K562 (cell line): Measurements from ENCODE around the gene CEP89. TPM values are rescaled to one million over a fixed set of nuclear protein-coding genes. Genes with fewer than 3 reads are reported as not detected.
A peak's percentile ranks its signal among the peaks of the same experiment; 100 is the strongest.
"Not testable (repeated sequence)": the region's sequence is repeated elsewhere in the genome, so short reads cannot be mapped to it uniquely, and the experiment has no call there.

Experiments
- ATAC-seq: fragments of 200-7000 bp; cut with Tn5 transposase; 3 replicates; pipeline ENCODE4 v1.9.1; 2020; ENCODE audit warnings: moderate library complexity
- BruUV-seq: library from RNA; stranded (reverse); fragments of 400-500 nt; replicated peaks from 2 replicates; lab custom pipeline; 2021; lab: Mats Ljungman, UMichigan
- CTCF ChIA-PET: fragments of 300-600 bp; formaldehyde crosslinking; extraction: SDS; loops from one replicate; lab custom pipeline; 2021; ENCODE audit warnings: low intra/inter-chr PET ratio; lab: Yijun Ruan, JAX
- POLR2A ChIA-PET: fragments of 300-600, 350-650 bp; sonication (Branson Sonifier 250); formaldehyde crosslinking; extraction: SDS; loops from one replicate; lab custom pipeline; 2021; ENCODE audit warnings: antibody characterized with exemption, inconsistent platforms; lab: Yijun Ruan, JAX
- DNase-seq, 4 experiments: peaks; one replicate each; pipeline versions ENCODE4 v3.0.0 to v3.0.0-alpha.2; 2011 to 2018; ENCODE audit warnings: low spot score in 3 of 4, mixed read lengths in 3 of 4; ENCODE audit errors: extremely low read depth in 1 of 4
- FAIRE-seq: peaks from 2 replicates; lab custom pipeline; 2011; peaks lifted over from hg19 to GRCh38; lab: Jason Lieb, UNC
- H2AFZ ChIP-seq: 2 replicates; pipeline ENCODE4 v1.6.0; 2011; ENCODE audit warnings: low read depth, low read length, control low read depth, inconsistent platforms
- H3K27ac ChIP-seq: fragments of 200-600 bp; 3 replicates; pipeline ENCODE4 v1.8.0; 2011; ENCODE audit warnings: low read depth, mild to moderate bottlenecking, control low read depth, inconsistent platforms, low read length, moderate library complexity, mixed read lengths; ENCODE audit errors: extremely low read depth
- H3K27me3 ChIP-seq, 2 experiments: fragments of 300-600 bp in 1 of 2; 2 replicates in 1 of 2; 3 replicates in 1 of 2; pipeline versions ENCODE4 v1.6.0 to v1.8.0; 2011; ENCODE audit warnings: inconsistent platforms in 2 of 2, low read length in 2 of 2, mild to moderate bottlenecking in 1 of 2, mixed read lengths in 1 of 2, moderate library complexity in 1 of 2; ENCODE audit not compliant: control insufficient read depth in 2 of 2, insufficient read depth in 2 of 2
- H3K36me3 ChIP-seq: fragments of 300-600 bp; 3 replicates; pipeline ENCODE4 v1.8.0; 2011; ENCODE audit warnings: mild to moderate bottlenecking, low read length, inconsistent platforms; ENCODE audit not compliant: control insufficient read depth, insufficient read depth
- H3K4me1 ChIP-seq, 2 experiments: fragments of 200-600 bp in 1 of 2; replicated peaks in 1 of 2; 2 replicates in 1 of 2; 3 replicates in 1 of 2; pipeline versions ENCODE4 v1.5.1 to v1.8.0; 2011; ENCODE audit warnings: inconsistent platforms in 2 of 2, low read length in 2 of 2, mild to moderate bottlenecking in 1 of 2, mixed read lengths in 1 of 2, moderate library complexity in 1 of 2; ENCODE audit not compliant: control insufficient read depth in 2 of 2, insufficient read depth in 2 of 2
- H3K4me2 ChIP-seq: 2 replicates; pipeline ENCODE4 v1.6.1; 2011; ENCODE audit warnings: low read length, control low read depth, inconsistent platforms, mixed read lengths; ENCODE audit not compliant: insufficient read depth
- H3K4me3 ChIP-seq: fragments of 200-600 bp; sonication (generic), shearing (Covaris generic); 2 replicates; pipeline ENCODE4 v1.5.1; 2016; ENCODE audit warnings: control low read depth, inconsistent platforms
- H3K79me2 ChIP-seq: fragments of 200-600 bp; 3 replicates; pipeline ENCODE4 v1.8.0; 2011; ENCODE audit warnings: low read length, inconsistent platforms; ENCODE audit not compliant: control insufficient read depth, insufficient read depth
- H3K9ac ChIP-seq, 2 experiments: 2 replicates each; pipeline versions ENCODE4 v1.6.0 to v1.6.1; 2011; ENCODE audit warnings: low read depth in 2 of 2, low read length in 2 of 2, control low read depth in 1 of 2, inconsistent platforms in 1 of 2, mild to moderate bottlenecking in 1 of 2, mixed read lengths in 1 of 2; ENCODE audit not compliant: insufficient read depth in 1 of 2
- H3K9me1 ChIP-seq: one replicate; pipeline ENCODE4 v1.6.0; 2011; ENCODE audit warnings: inconsistent platforms, mild to moderate bottlenecking, low read length, moderate library complexity; ENCODE audit not compliant: control insufficient read depth, insufficient read depth
- H3K9me3 ChIP-seq: replicated peaks from 2 replicates; pipeline ENCODE4 v1.5.1; 2011; ENCODE audit warnings: low read depth, low read length, inconsistent platforms; ENCODE audit not compliant: control insufficient read depth, insufficient read depth
- H4K20me1 ChIP-seq: replicated peaks from 2 replicates; pipeline ENCODE4 v1.6.1; 2011; ENCODE audit warnings: low read length, inconsistent platforms, mixed read lengths; ENCODE audit not compliant: control insufficient read depth, insufficient read depth
- GABPB2 ChIP-seq: fragments of 250-450 bp; sonication (Bioruptor Pico); conservative IDR thresholded peaks from 2 replicates; pipeline ENCODE4 v1.5.1; 2021; ENCODE audit warnings: mild to moderate bottlenecking
- PCBP1 ChIP-seq: fragments of 200-400 bp; formaldehyde crosslinking; IDR thresholded peaks from 2 replicates; pipeline ENCODE4 v1.6.1; 2018; ENCODE audit warnings: mild to moderate bottlenecking, low read depth, low read length; ENCODE audit not compliant: poor library complexity, severe bottlenecking
- SNAPC5 ChIP-seq: fragments of 250-450 bp; sonication (Bioruptor Pico); IDR thresholded peaks from 2 replicates; pipeline ENCODE4 v1.8.0; 2021; ENCODE audit warnings: moderate library complexity, mild to moderate bottlenecking, inconsistent platforms
- WGBS: fragments of 100-300 bp; shearing (Covaris generic); methylation state at CpG from one replicate; pipeline ENCODE4 v1.1.6; 2016; ENCODE audit warnings: low coverage, mixed read lengths; ENCODE audit not compliant: insufficient coverage; ENCODE audit errors: missing lambda C conversion rate; 5-methylcytosine and 5-hydroxymethylcytosine counted together
- in situ Hi-C: fragments of 300-500 bp; cut with MboI; formaldehyde crosslinking; loops from 4 replicates; pipeline ENCODE4 v1.15.0; 2018; ENCODE audit warnings: inconsistent platforms, mixed read lengths
- intact Hi-C: fragments of 100-400 bp; cut with micrococcal nuclease; formaldehyde crosslinking; loops from 2 replicates; pipeline ENCODE4 v1.14.2; 2022
- polyA plus RNA-seq, 8 experiments: library from polyadenylated mRNA; depleted of rRNA in 4 of 8; stranded (reverse) in 5 of 8; unstranded in 3 of 8; fragments of >200 nt; fragmentation: Nextera tagmentation in 2 of 8; fragmentation: Illumina TruSeq in 1 of 8; extraction: Ambion mirVana in 2 of 8; extraction: Trizol in 1 of 8; gene quantifications; 2 replicates each; pipeline versions ENCODE4 v1.2.1 to v1.2.3, GENCODE V29; 2011 to 2014; ENCODE audit warnings: inconsistent platforms in 1 of 8, missing spikeins in 1 of 8
- total RNA-seq, 7 experiments: library from RNA; depleted of rRNA in 6 of 7; stranded (reverse); fragments of >200 nt in 6 of 7; fragmentation: Illumina TruSeq in 2 of 7; extraction: Trizol in 2 of 7; gene quantifications; 2 replicates each; pipeline versions ENCODE4 v1.2.1 to v1.2.3, GENCODE V29; 2011 to 2021; ENCODE audit warnings: low replicate concordance in 1 of 7
- TF ChIP-seq, protein P1 (sequence below): fragments of 450-650 bp; IDR thresholded peaks from 2 replicates; pipeline ENCODE4 v1.6.1; 2016; ENCODE audit warnings: mild to moderate bottlenecking, moderate library complexity

Gene CEP89
- total and polyA plus RNA-seq, 9 of the 15 experiments (the other 6 are each of a cell fraction or from before 2014, with no cell fraction given) = 5.5 to 15.0 (median 7.2) TPM

- TF ChIP-seq, protein P1, sequence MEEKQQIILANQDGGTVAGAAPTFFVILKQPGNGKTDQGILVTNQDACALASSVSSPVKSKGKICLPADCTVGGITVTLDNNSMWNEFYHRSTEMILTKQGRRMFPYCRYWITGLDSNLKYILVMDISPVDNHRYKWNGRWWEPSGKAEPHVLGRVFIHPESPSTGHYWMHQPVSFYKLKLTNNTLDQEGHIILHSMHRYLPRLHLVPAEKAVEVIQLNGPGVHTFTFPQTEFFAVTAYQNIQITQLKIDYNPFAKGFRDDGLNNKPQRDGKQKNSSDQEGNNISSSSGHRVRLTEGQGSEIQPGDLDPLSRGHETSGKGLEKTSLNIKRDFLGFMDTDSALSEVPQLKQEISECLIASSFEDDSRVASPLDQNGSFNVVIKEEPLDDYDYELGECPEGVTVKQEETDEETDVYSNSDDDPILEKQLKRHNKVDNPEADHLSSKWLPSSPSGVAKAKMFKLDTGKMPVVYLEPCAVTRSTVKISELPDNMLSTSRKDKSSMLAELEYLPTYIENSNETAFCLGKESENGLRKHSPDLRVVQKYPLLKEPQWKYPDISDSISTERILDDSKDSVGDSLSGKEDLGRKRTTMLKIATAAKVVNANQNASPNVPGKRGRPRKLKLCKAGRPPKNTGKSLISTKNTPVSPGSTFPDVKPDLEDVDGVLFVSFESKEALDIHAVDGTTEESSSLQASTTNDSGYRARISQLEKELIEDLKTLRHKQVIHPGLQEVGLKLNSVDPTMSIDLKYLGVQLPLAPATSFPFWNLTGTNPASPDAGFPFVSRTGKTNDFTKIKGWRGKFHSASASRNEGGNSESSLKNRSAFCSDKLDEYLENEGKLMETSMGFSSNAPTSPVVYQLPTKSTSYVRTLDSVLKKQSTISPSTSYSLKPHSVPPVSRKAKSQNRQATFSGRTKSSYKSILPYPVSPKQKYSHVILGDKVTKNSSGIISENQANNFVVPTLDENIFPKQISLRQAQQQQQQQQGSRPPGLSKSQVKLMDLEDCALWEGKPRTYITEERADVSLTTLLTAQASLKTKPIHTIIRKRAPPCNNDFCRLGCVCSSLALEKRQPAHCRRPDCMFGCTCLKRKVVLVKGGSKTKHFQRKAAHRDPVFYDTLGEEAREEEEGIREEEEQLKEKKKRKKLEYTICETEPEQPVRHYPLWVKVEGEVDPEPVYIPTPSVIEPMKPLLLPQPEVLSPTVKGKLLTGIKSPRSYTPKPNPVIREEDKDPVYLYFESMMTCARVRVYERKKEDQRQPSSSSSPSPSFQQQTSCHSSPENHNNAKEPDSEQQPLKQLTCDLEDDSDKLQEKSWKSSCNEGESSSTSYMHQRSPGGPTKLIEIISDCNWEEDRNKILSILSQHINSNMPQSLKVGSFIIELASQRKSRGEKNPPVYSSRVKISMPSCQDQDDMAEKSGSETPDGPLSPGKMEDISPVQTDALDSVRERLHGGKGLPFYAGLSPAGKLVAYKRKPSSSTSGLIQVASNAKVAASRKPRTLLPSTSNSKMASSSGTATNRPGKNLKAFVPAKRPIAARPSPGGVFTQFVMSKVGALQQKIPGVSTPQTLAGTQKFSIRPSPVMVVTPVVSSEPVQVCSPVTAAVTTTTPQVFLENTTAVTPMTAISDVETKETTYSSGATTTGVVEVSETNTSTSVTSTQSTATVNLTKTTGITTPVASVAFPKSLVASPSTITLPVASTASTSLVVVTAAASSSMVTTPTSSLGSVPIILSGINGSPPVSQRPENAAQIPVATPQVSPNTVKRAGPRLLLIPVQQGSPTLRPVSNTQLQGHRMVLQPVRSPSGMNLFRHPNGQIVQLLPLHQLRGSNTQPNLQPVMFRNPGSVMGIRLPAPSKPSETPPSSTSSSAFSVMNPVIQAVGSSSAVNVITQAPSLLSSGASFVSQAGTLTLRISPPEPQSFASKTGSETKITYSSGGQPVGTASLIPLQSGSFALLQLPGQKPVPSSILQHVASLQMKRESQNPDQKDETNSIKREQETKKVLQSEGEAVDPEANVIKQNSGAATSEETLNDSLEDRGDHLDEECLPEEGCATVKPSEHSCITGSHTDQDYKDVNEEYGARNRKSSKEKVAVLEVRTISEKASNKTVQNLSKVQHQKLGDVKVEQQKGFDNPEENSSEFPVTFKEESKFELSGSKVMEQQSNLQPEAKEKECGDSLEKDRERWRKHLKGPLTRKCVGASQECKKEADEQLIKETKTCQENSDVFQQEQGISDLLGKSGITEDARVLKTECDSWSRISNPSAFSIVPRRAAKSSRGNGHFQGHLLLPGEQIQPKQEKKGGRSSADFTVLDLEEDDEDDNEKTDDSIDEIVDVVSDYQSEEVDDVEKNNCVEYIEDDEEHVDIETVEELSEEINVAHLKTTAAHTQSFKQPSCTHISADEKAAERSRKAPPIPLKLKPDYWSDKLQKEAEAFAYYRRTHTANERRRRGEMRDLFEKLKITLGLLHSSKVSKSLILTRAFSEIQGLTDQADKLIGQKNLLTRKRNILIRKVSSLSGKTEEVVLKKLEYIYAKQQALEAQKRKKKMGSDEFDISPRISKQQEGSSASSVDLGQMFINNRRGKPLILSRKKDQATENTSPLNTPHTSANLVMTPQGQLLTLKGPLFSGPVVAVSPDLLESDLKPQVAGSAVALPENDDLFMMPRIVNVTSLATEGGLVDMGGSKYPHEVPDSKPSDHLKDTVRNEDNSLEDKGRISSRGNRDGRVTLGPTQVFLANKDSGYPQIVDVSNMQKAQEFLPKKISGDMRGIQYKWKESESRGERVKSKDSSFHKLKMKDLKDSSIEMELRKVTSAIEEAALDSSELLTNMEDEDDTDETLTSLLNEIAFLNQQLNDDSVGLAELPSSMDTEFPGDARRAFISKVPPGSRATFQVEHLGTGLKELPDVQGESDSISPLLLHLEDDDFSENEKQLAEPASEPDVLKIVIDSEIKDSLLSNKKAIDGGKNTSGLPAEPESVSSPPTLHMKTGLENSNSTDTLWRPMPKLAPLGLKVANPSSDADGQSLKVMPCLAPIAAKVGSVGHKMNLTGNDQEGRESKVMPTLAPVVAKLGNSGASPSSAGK = peak; percentile 52
- TF ChIP-seq PCBP1 (no peak), GABPB2 (CRISPR knock-in tag) (no peak), SNAPC5 (no peak)
Observed at GRCh38 chr19:32837531-32837930, 134.2 kb downstream of the CEP89 start (continued).

DNA sequence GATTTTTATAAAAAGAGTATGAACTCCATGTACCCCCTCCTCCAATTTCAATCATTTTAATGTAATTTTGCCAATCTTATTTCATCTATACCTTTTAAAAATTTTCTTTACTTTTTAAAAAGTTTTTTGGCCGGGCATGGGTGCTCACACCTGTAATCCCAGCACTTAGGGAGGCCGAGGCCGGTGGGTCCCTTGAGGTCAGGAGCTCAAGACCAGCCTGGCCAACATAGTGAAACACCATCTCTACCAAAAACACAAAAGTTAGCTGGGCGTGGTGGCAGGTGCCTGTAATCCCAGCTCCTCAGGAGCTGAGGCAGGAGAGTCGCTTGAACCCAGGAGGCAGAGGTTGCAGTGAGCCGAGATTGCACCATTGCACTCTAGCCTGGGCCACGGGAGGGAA, 138.4 kb downstream of the CEP89 start:
- H3K27ac ChIP-seq, H3K4me1 ChIP-seq, in situ Hi-C loops, intact Hi-C loops, H3K9ac ChIP-seq, H2AFZ ChIP-seq, H3K9me1 ChIP-seq, H3K4me3 ChIP-seq, FAIRE-seq, H3K9me3 ChIP-seq, DNase-seq, POLR2A ChIA-PET, H3K36me3 ChIP-seq, H3K4me2 ChIP-seq, ATAC-seq, H3K79me2 ChIP-seq, H4K20me1 ChIP-seq, BruUV-seq: not testable (repeated sequence)
- WGBS = 2% methylated on average over 7 of the region's 7 CpGs
- H3K27me3 ChIP-seq = peaks cover 26 to 36% of the 10 kb centered on the region in 2 experiments
- CTCF ChIA-PET = interaction anchor here (0.5 kb wide), 1 partner anchor 263 kb away, joined by 3 read pairs; no protein-coding TSS in a partner anchor
